ENCODE results near the gene PML.

The PML gene

GRCh38 chr15:74008901-74009300 lies 14.4 kb downstream of the PML start:
- no peak for DNase-seq (ENCODE audit: low read depth)

- DNase-seq (ENCODE audit: low read depth), result no peak
Observed at GRCh38 chr15:74010929-74011540, 16.5 kb downstream of the PML start.

GRCh38 chr15:74011610-74012009 lies 17.1 kb downstream of the PML start:
- no peak for DNase-seq (ENCODE audit: low read depth)

GRCh38 chr15:74013374-74013894 lies 18.9 kb downstream of the PML start:
- DNase-seq (ENCODE audit: low read depth), result no peak

- no peak for DNase-seq (ENCODE audit: low read depth)
Observed at GRCh38 chr15:74019734-74020133, 25.2 kb downstream of the PML start.

GRCh38 chr15:74022706-74023470 lies 28.4 kb downstream of the PML start:
- no peak for DNase-seq (ENCODE audit: low read depth)

- no peak for DNase-seq (ENCODE audit: low read depth)
Observed at GRCh38 chr15:74024687-74025086, 30.2 kb downstream of the PML start.

GRCh38 chr15:74025436-74025835 lies 30.9 kb downstream of the PML start:
- DNase-seq (ENCODE audit: low read depth), result no peak

- no peak for DNase-seq (ENCODE audit: low read depth)
Observed at GRCh38 chr15:74027688-74028087, 33.2 kb downstream of the PML start.

- no peak for DNase-seq (ENCODE audit: low read depth)
Observed at GRCh38 chr15:74028646-74029045, 34.1 kb downstream of the PML start.

GRCh38 chr15:74032046-74032445 lies 37.5 kb downstream of the PML start:
- no peak for DNase-seq (ENCODE audit: low read depth)

- DNase-seq (ENCODE audit: low read depth), result no peak
Observed at GRCh38 chr15:74032606-74033561, 38.4 kb downstream of the PML start.

GRCh38 chr15:74034206-74034755 lies 39.8 kb downstream of the PML start:
- no peak for DNase-seq (ENCODE audit: low read depth)

GRCh38 chr15:74035121-74036017 lies 40.9 kb downstream of the PML start:
- DNase-seq (ENCODE audit: low read depth), result no peak

GRCh38 chr15:74036271-74037170 lies 42.0 kb downstream of the PML start:
- no peak for DNase-seq (ENCODE audit: low read depth)

GRCh38 chr15:74037171-74038117 lies 42.9 kb downstream of the PML start:
- DNase-seq (ENCODE audit: low read depth), result no peak

- no peak for DNase-seq (ENCODE audit: low read depth)
Observed at GRCh38 chr15:74038707-74039655, 44.5 kb downstream of the PML start.

GRCh38 chr15:74039656-74040010 lies 45.1 kb downstream of the PML start:
- no peak for DNase-seq (ENCODE audit: low read depth)

All from stimulated activated CD8-positive, alpha-beta memory T cell treated with anti-CD3 and anti-CD28 coated beads, Interleukin-15, amount 100 ng/mL, for 1 hour (primary cell).